ENCODE data around the gene ZCCHC7.

DNA sequence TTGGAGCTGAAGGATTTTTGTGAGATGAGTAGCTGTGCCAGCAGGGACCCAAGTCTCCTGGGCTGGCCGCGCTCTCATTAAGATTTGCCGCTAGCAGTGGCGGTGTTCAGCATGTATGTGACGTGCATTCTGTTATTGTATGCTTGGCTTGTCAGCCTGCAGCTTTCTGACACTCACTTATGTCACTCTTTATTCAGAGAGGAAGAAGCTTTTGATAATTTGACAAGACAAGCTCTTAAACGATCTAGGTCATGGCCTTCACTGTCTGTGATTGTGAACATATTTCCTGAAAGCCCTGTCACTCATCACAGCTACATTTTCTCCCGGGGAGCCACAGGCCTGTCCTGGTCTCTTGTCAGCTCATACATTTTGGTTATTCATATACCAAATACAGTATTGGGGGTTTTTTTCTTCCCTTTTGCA is 203.9 kb downstream of the ZCCHC7 start:
- TF ChIP-seq CTCF (IDR thresholded peaks at IDR 0.05) (no peak), POLR2A (IDR thresholded peaks at IDR 0.05) (no peak)
